GM10266 (cell line): Measurements from ENCODE around the gene DLX1.
A peak's percentile ranks its signal among the peaks of the same experiment; 100 is the strongest.

ENCODE experiments used
- DNase-seq: peaks from one replicate; pipeline ENCODE4 v3.0.0; 2012; ENCODE audit errors: extremely low spot score
- TF ChIP-seq, protein P1 (sequence below): IDR thresholded peaks from 2 replicates; pipeline ENCODE4 v1.5.1; 2012; ENCODE audit warnings: mild to moderate bottlenecking, low read depth; ENCODE audit not compliant: control insufficient read depth, insufficient read depth; ENCODE audit errors: missing control alignments

The DLX1 gene

GRCh38 chr2:172079416-172079815 lies 5.9 kb upstream of the DLX1 start:
- TF ChIP-seq, protein P1, sequence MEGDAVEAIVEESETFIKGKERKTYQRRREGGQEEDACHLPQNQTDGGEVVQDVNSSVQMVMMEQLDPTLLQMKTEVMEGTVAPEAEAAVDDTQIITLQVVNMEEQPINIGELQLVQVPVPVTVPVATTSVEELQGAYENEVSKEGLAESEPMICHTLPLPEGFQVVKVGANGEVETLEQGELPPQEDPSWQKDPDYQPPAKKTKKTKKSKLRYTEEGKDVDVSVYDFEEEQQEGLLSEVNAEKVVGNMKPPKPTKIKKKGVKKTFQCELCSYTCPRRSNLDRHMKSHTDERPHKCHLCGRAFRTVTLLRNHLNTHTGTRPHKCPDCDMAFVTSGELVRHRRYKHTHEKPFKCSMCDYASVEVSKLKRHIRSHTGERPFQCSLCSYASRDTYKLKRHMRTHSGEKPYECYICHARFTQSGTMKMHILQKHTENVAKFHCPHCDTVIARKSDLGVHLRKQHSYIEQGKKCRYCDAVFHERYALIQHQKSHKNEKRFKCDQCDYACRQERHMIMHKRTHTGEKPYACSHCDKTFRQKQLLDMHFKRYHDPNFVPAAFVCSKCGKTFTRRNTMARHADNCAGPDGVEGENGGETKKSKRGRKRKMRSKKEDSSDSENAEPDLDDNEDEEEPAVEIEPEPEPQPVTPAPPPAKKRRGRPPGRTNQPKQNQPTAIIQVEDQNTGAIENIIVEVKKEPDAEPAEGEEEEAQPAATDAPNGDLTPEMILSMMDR, result no peak
- DNase-seq, result no peak

- TF ChIP-seq, protein P1, result no peak
- no peak for DNase-seq
These were observed 5.3 kb upstream of the DLX1 start for GRCh38 chr2:172079838-172080640.

GRCh38 chr2:172080641-172081220 lies 4.6 kb upstream of the DLX1 start:
- TF ChIP-seq, protein P1, result no peak
- no peak for DNase-seq

- TF ChIP-seq, protein P1, result no peak
- DNase-seq, result peak; percentile 18
These were observed 3.9 kb upstream of the DLX1 start for GRCh38 chr2:172081221-172082022.

- peak; percentile 32 for DNase-seq
- TF ChIP-seq, protein P1, result no peak
These were observed 3.0 kb upstream of the DLX1 start for GRCh38 chr2:172082105-172082943.

- DNase-seq, result peak; percentile 14
- TF ChIP-seq, protein P1, result no peak
These were observed 2.2 kb upstream of the DLX1 start for GRCh38 chr2:172082944-172083627.
